Small intestine (tissue), 7 donors: ENCODE results near the gene FREM2. TPM values are rescaled to one million over a fixed set of nuclear protein-coding genes. Genes with fewer than 3 reads are reported as not detected.

Experiments used
- DNase-seq, 2 donors: peaks; one replicate each; pipeline versions ENCODE4 v3.0.0 to v3.0.0-alpha.2; 2013
- FAIRE-seq: peaks from 2 replicates; lab custom pipeline; 2012; peaks lifted over from hg19 to GRCh38; lab: Jason Lieb, UNC
- H3K27ac ChIP-seq, 3 donors: one replicate each; pipeline ENCODE4 v1.5.1; 2013; ENCODE audit warnings: low read length in 2 of 3, mild to moderate bottlenecking in 2 of 3, control low read depth in 1 of 3, inconsistent platforms in 1 of 3, low read depth in 1 of 3, moderate library complexity in 1 of 3
- H3K27me3 ChIP-seq, 3 donors: one replicate each; pipeline ENCODE4 v1.6.1; 2013; ENCODE audit warnings: low read length in 3 of 3, inconsistent platforms in 1 of 3; ENCODE audit not compliant: control insufficient read depth in 3 of 3, insufficient read depth in 3 of 3
- H3K36me3 ChIP-seq, 3 donors: one replicate each; pipeline ENCODE4 v1.6.1; 2013; ENCODE audit warnings: low read length in 3 of 3, inconsistent platforms in 1 of 3, low read depth in 1 of 3, mild to moderate bottlenecking in 1 of 3, moderate library complexity in 1 of 3; ENCODE audit not compliant: control insufficient read depth in 3 of 3, insufficient read depth in 2 of 3
- H3K4me1 ChIP-seq, 3 donors: one replicate each; pipeline ENCODE4 v1.6.1; 2013; ENCODE audit warnings: low read length in 2 of 3, inconsistent platforms in 1 of 3, low read depth in 1 of 3, mild to moderate bottlenecking in 1 of 3, moderate library complexity in 1 of 3; ENCODE audit not compliant: control insufficient read depth in 3 of 3, insufficient read depth in 2 of 3
- H3K4me3 ChIP-seq, 3 donors: one replicate each; pipeline ENCODE4 v1.5.1; 2013; ENCODE audit warnings: low read length in 3 of 3, control low read depth in 1 of 3, inconsistent platforms in 1 of 3, low read depth in 1 of 3, mild to moderate bottlenecking in 1 of 3, moderate library complexity in 1 of 3
- H3K9me3 ChIP-seq, 2 donors: one replicate each; pipeline ENCODE4 v1.6.1; 2013; ENCODE audit warnings: low read depth in 1 of 2, low read length in 1 of 2; ENCODE audit not compliant: control insufficient read depth in 2 of 2, insufficient read depth in 1 of 2
- WGBS, 3 donors: extraction: QIAGEN DNeasy Blood & Tissue Kit; methylation state at CpG; one replicate each; pipeline ENCODE4 v1.1.7; 2013; 5-methylcytosine and 5-hydroxymethylcytosine counted together
- polyA plus RNA-seq, 4 donors: library from polyadenylated mRNA; stranded (reverse) in 3 of 4; unstranded in 1 of 4; fragments of 200-250 nt in 3 of 4; fragments of 120-200 nt in 1 of 4; gene quantifications; one replicate each; pipeline versions ENCODE4 v1.2.1 to v1.2.3, GENCODE V29; 2013
- donor health status: healthy with polysubstance abuse.
- donor health status: control.
- donor health status: control.
- donor health status: Bipolar disorder and iron deficiency.
- donor health status: healthy.

The FREM2 gene
- polyA plus RNA-seq, 4 donors: 0.10 to 9.1 TPM; not detected in 2

DNA sequence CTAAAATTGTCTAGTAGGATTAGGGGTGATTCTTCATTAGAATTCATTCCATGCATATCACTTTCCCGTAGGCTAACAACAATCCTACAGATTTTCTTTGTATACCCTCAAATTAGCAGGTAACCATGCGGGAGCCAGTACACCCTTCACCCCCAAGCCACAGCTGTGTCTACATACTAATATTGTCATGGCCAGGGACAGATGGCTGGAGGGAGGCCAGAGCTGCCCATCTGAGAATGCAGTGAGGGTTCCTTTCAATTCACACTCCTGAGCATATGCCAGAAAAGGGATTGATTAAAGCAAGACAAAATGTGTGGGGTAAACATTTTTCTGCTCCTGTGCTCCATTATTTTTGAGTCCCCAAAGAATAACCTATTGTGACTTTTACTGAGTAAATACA, 68.9 kb downstream of the FREM2 start:
- no peak overlapping the region for H3K27ac ChIP-seq
- no peaks in the 10 kb centered on the region for H3K4me1 ChIP-seq
- no peaks in the 10 kb centered on the region for H3K9me3 ChIP-seq
- DNase-seq: no peak
- peaks cover 0 to 2% (median 0%) of the 10 kb centered on the region in 3 donors for H3K27me3 ChIP-seq
- H3K4me3 ChIP-seq: no peak overlapping the region
- FAIRE-seq: no peak
- 81 to 90% (median 88%) methylated on average over 2 of the region's 2 CpGs for WGBS, 3 donors
- H3K36me3 ChIP-seq: no peaks in the 10 kb centered on the region

GRCh38 chr13:38758277-38758676, 71.4 kb downstream of the FREM2 start:
- no peaks in the 10 kb centered on the region for H3K9me3 ChIP-seq
- no peak overlapping the region for H3K27ac ChIP-seq
- FAIRE-seq: no peak

DNA sequence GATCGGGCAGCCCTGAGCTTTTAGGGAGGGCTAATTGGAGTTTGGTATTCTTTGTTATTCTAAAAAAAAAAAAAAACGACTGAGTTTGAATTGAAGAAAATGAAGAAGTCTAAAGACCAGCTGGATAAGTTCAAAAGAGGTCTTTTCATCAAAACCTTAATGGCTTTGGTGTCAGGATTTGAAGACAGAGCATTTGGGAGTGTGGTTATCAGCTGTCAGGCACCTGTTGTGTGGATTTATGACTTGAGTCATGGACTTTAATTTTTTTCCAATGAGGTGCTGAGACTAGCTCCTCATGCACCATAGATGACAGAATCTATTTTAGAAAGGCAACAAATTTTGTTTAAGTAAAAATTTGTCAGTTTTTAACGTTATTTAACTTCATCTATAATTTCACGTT, 72.5 kb downstream of the FREM2 start:
- no peak for FAIRE-seq

More at GRCh38 chr13:38758277-38758676, 71.4 kb downstream of the FREM2 start:
- Histone ChIP-seq H3K4me1 (no peaks in the 10 kb centered on the region), H3K4me3 (no peak overlapping the region), H3K27me3 (peaks cover 0 to 2% (median 0%) of the 10 kb centered on the region in 3 donors), H3K36me3 (no peaks in the 10 kb centered on the region)
- WGBS, 3 donors: 31 to 41% (median 36%) methylated on average over 5 of the region's 5 CpGs
- DNase-seq: no peak

DNA sequence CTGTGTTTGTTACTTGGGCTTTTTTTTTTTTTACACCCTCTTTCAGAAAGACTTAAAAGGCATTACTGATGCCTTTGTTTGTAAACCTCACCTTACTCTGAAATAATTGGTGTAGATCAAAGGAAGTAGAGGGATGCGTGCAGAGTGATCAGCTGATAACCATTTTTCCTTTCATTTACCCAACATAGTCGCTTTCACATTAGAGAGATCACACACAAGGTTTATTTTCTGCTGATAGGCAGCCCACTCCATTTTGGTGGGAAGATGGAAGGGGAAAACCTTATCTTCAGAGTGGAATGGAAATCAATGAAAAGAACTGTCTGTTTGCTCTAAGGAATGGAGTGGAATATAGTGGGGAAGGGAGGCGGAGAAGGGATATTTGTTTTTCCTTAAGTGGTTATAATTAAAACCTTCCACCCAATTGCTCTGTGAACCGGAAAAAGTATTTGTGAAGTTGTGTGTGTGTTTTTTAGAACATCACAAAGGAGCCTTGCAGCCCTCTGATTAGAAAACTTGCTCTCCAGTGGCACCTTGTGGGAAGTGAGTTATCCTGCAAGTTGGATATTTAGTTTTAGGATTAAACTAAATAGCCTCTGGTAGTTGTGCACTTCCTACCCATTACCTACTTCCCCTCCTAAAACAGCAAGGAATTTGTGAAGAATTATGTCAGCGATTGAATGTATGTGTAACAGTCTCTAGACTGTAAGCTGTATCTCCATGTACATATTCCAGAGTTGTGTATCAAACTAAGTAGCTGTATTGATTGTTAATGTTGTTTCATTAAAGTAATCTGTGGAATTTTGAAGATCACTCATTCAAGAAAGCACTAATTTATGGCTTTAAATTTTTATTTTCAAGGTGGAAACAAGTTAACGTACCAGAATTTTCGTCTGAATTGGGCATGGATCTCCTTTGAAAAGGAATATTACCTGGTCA, 76.8 kb downstream of the FREM2 start:
- peaks cover 0 to 1% (median 0%) of the 10 kb centered on the region in 3 donors for H3K27me3 ChIP-seq
- H3K9me3 ChIP-seq: no peaks in the 10 kb centered on the region
- no peaks in the 10 kb centered on the region for H3K4me1 ChIP-seq
- no peak overlapping the region for H3K4me3 ChIP-seq
- DNase-seq: peak; percentile 35 to 50
- FAIRE-seq: no peak
- no peaks in the 10 kb centered on the region for H3K36me3 ChIP-seq
- no peak overlapping the region for H3K27ac ChIP-seq
- WGBS, 3 donors: 22 to 27% (median 25%) methylated on average over 7 of the region's 7 CpGs

More for the DNA sequence above, 72.5 kb downstream of the FREM2 start:
- no peaks in the 10 kb centered on the region for H3K4me1 ChIP-seq
- DNase-seq: no peak
- no peak overlapping the region for H3K27ac ChIP-seq
- no peaks in the 10 kb centered on the region for H3K36me3 ChIP-seq
- WGBS, 3 donors: 51 to 62% (median 62%) methylated on average over 4 of the region's 4 CpGs
- H3K27me3 ChIP-seq: peaks cover 0 to 2% (median 0%) of the 10 kb centered on the region in 3 donors
- no peak overlapping the region for H3K4me3 ChIP-seq
- H3K9me3 ChIP-seq: no peaks in the 10 kb centered on the region

- FAIRE-seq: no peak
- no peaks in the 10 kb centered on the region for H3K36me3 ChIP-seq
- no peaks in the 10 kb centered on the region for H3K27me3 ChIP-seq
- H3K4me3 ChIP-seq: no peak overlapping the region
- DNase-seq: no peak
- 72 to 74% (median 73%) methylated on average over 2 of the region's 2 CpGs for WGBS, 3 donors
- H3K27ac ChIP-seq: no peak overlapping the region
- H3K9me3 ChIP-seq: no peaks in the 10 kb centered on the region
- no peaks in the 10 kb centered on the region for H3K4me1 ChIP-seq
Measured at GRCh38 chr13:38766799-38767198, 79.9 kb downstream of the FREM2 start.

GRCh38 chr13:38767506-38768265, 80.8 kb downstream of the FREM2 start:
- no peak overlapping the region for H3K4me3 ChIP-seq
- no peaks in the 10 kb centered on the region for H3K4me1 ChIP-seq
- 77 to 86% (median 85%) methylated on average over 1 of the region's 1 CpG for WGBS, 3 donors
- no peak overlapping the region for H3K27ac ChIP-seq
- H3K27me3 ChIP-seq: no peaks in the 10 kb centered on the region
- DNase-seq: no peak
- no peaks in the 10 kb centered on the region for H3K36me3 ChIP-seq
- no peaks in the 10 kb centered on the region for H3K9me3 ChIP-seq
- FAIRE-seq: no peak

DNA sequence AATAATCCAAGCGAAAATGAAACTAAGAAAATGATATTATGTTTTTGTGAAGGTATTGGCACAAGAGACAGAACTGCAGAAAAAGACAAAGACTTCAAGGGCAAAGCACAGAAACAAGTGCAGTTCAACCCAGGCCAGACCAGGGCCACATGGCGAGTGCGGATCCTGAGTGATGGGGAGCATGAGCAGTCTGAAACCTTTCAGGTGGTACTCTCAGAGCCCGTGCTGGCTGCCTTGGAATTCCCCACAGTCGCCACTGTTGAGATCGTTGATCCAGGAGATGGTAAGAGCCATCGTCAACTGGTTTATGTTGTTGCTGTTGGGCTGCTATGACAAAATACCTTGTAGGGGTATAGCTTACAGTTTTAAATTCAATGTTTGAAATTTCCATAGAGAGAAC, 82.6 kb downstream of the FREM2 start:
- Histone ChIP-seq H3K4me1 (no peaks in the 10 kb centered on the region), H3K9me3 (no peaks in the 10 kb centered on the region), H3K27me3 (no peaks in the 10 kb centered on the region), H3K36me3 (no peaks in the 10 kb centered on the region), H3K27ac (no peak overlapping the region), H3K4me3 (no peak overlapping the region)
- WGBS, 3 donors: 89 to 92% (median 90%) methylated on average over 7 of the region's 7 CpGs
- DNase-seq (no peak), FAIRE-seq (no peak)

DNA sequence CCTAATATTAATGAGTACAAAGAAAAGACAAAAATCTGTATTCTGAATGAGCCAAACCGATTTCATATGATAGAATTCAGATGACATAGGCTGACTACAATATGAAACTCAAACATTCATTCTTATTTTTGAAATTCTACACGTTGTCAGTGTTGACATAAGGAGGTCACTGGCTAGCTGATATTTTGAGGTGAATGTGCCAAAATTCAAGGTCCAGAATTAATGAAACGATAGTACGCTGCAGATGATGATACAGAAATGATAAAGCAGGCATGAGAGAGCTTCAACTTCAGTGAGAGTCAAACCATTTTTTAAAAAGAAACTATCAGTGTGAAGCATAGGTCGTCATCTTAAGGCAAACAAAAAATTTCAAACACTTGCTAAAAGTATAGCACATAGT, 88.2 kb downstream of the FREM2 start:
- Histone ChIP-seq H3K27ac (no peak overlapping the region), H3K4me3 (no peak overlapping the region), H3K9me3 (no peaks in the 10 kb centered on the region), H3K36me3 (no peaks in the 10 kb centered on the region), H3K4me1 (no peaks in the 10 kb centered on the region), H3K27me3 (no peaks in the 10 kb centered on the region)
- 40 to 66% (median 42%) methylated on average over 5 of the region's 5 CpGs for WGBS, 3 donors
- FAIRE-seq (no peak), DNase-seq (no peak)
